Spinal cord (tissue), 10 donors: Measurements from ENCODE around the gene CAMK1D. TPM values are rescaled to one million over a fixed set of nuclear protein-coding genes. Genes with fewer than 3 reads are reported as not detected.
"Not testable (repeated sequence)": the region's sequence is repeated elsewhere in the genome, so short reads cannot be mapped to it uniquely, and the experiment has no call there.

Experiments
- DNase-seq, 6 donors: peaks; one replicate each; pipeline versions ENCODE4 v3.0.0 to v3.0.0-alpha.2; 2013 to 2015; ENCODE audit warnings: low spot score in 6 of 6, low read depth in 4 of 6
- H3K27ac ChIP-seq: one replicate; pipeline ENCODE4 v1.5.1; 2013; ENCODE audit warnings: low read depth, low read length, control low read depth
- H3K27me3 ChIP-seq: one replicate; pipeline ENCODE4 v1.6.1; 2013; ENCODE audit warnings: low read length; ENCODE audit not compliant: control insufficient read depth, insufficient read depth
- H3K36me3 ChIP-seq: one replicate; pipeline ENCODE4 v1.6.1; 2013; ENCODE audit warnings: low read length; ENCODE audit not compliant: control insufficient read depth, insufficient read depth
- H3K4me1 ChIP-seq: one replicate; pipeline ENCODE4 v1.6.1; 2013; ENCODE audit warnings: low read length; ENCODE audit not compliant: control insufficient read depth, insufficient read depth
- H3K4me3 ChIP-seq: one replicate; pipeline ENCODE4 v1.5.1; 2013; ENCODE audit warnings: low read depth, low read length, control low read depth
- H3K9me3 ChIP-seq: one replicate; pipeline ENCODE4 v1.6.1; 2013; ENCODE audit warnings: low read length; ENCODE audit not compliant: control insufficient read depth, insufficient read depth
- WGBS: methylation state at CpG from one replicate; pipeline ENCODE4 v1.1.5; 2013; ENCODE audit warnings: missing lambda C conversion rate; ENCODE audit not compliant: insufficient coverage; 5-methylcytosine and 5-hydroxymethylcytosine counted together
- polyA plus RNA-seq, 2 donors: library from polyadenylated mRNA; unstranded; fragments of 120-200 nt; gene quantifications; one replicate each; pipeline ENCODE4 v1.2.1, GENCODE V29; 2013; ENCODE audit not compliant: insufficient read length in 2 of 2
- total RNA-seq, 2 donors: library from RNA; depleted of rRNA in 1 of 2; stranded (reverse); fragments of 120-200 nt in 1 of 2; fragments of >200 nt in 1 of 2; gene quantifications; one replicate each; pipeline versions ENCODE4 v1.2.3 to v1.2.4, GENCODE V29; 2013 to 2014
- donor health status: healthy.

The CAMK1D gene
- total and polyA plus RNA-seq, 4 donors: 25.2 to 39.0 (median 33.9) TPM

- Histone ChIP-seq H3K27ac (no peak overlapping the region), H3K36me3 (no peaks in the 10 kb centered on the region), H3K27me3 (no peaks in the 10 kb centered on the region), H3K4me1 (peaks cover 8% of the 10 kb centered on the region), H3K9me3 (no peaks in the 10 kb centered on the region), H3K4me3 (no peak overlapping the region)
- 51% methylated on average over 6 of the region's 9 CpGs for WGBS
- peak in 1 of 6 donors; percentile 28 for DNase-seq
These were observed 26.7 kb upstream of the CAMK1D start for GRCh38 chr10:12322583-12323131.

GRCh38 chr10:12324530-12324929, 24.8 kb upstream of the CAMK1D start:
- DNase-seq: no peak
- peaks cover 8% of the 10 kb centered on the region for H3K4me1 ChIP-seq
- no peaks in the 10 kb centered on the region for H3K36me3 ChIP-seq
- H3K27me3 ChIP-seq: no peaks in the 10 kb centered on the region
- H3K27ac ChIP-seq: no peak overlapping the region
- no peaks in the 10 kb centered on the region for H3K9me3 ChIP-seq
- 100% methylated on average over 3 of the region's 3 CpGs for WGBS
- H3K4me3 ChIP-seq: no peak overlapping the region

- Histone ChIP-seq H3K36me3 (no peaks in the 10 kb centered on the region), H3K9me3 (no peaks in the 10 kb centered on the region), H3K27me3 (no peaks in the 10 kb centered on the region), H3K27ac (no peak overlapping the region), H3K4me3 (no peak overlapping the region), H3K4me1 (peaks cover 8% of the 10 kb centered on the region)
- DNase-seq: no peak
- WGBS: no CpG with 5 or more reads among the region's 3 CpGs
These were observed 22.3 kb upstream of the CAMK1D start for GRCh38 chr10:12327074-12327473.

- Histone ChIP-seq H3K4me1 (peaks cover 8% of the 10 kb centered on the region), H3K36me3 (no peaks in the 10 kb centered on the region), H3K27me3 (no peaks in the 10 kb centered on the region), H3K4me3 (no peak overlapping the region), H3K9me3 (no peaks in the 10 kb centered on the region), H3K27ac (no peak overlapping the region)
- 94% methylated on average over 2 of the region's 2 CpGs for WGBS
- DNase-seq: no peak
These were observed 21.9 kb upstream of the CAMK1D start for GRCh38 chr10:12327476-12327875.

- 85% methylated on average over 4 of the region's 9 CpGs for WGBS
- not testable (repeated sequence) for H3K9me3 ChIP-seq, H3K4me3 ChIP-seq, H3K36me3 ChIP-seq, H3K27ac ChIP-seq, H3K27me3 ChIP-seq, DNase-seq, H3K4me1 ChIP-seq
These were observed 21.0 kb upstream of the CAMK1D start for GRCh38 chr10:12328312-12328711.

- H3K36me3 ChIP-seq: no peaks in the 10 kb centered on the region
- H3K4me3 ChIP-seq: no peak overlapping the region
- H3K4me1 ChIP-seq: peaks cover 6% of the 10 kb centered on the region
- no peak overlapping the region for H3K27ac ChIP-seq
- 100% methylated on average over 4 of the region's 11 CpGs for WGBS
- H3K9me3 ChIP-seq: no peaks in the 10 kb centered on the region
- no peaks in the 10 kb centered on the region for H3K27me3 ChIP-seq
- no peak for DNase-seq
These were observed 16.6 kb upstream of the CAMK1D start for GRCh38 chr10:12332572-12333379.

GRCh38 chr10:12333380-12334185, 15.8 kb upstream of the CAMK1D start:
- peaks cover 6% of the 10 kb centered on the region for H3K4me1 ChIP-seq
- H3K4me3 ChIP-seq: no peak overlapping the region
- 36% methylated on average over 14 of the region's 15 CpGs for WGBS
- H3K36me3 ChIP-seq: no peaks in the 10 kb centered on the region
- no peaks in the 10 kb centered on the region for H3K27me3 ChIP-seq
- DNase-seq: peak in 1 of 6 donors; percentile 60
- H3K9me3 ChIP-seq: no peaks in the 10 kb centered on the region
- H3K27ac ChIP-seq: no peak overlapping the region

- Histone ChIP-seq H3K4me1 (peaks cover 6% of the 10 kb centered on the region), H3K27me3 (no peaks in the 10 kb centered on the region), H3K9me3 (no peaks in the 10 kb centered on the region), H3K27ac (no peak overlapping the region), H3K36me3 (no peaks in the 10 kb centered on the region), H3K4me3 (no peak overlapping the region)
- 96% methylated on average over 5 of the region's 6 CpGs for WGBS
- no peak for DNase-seq
These were observed 15.2 kb upstream of the CAMK1D start for GRCh38 chr10:12334186-12334530.

GRCh38 chr10:12335169-12335568, 14.2 kb upstream of the CAMK1D start:
- H3K9me3 ChIP-seq, H3K27me3 ChIP-seq, H3K4me3 ChIP-seq, DNase-seq, H3K27ac ChIP-seq, H3K4me1 ChIP-seq, H3K36me3 ChIP-seq: not testable (repeated sequence)
- no CpG with 5 or more reads among the region's 4 CpGs for WGBS
